HG03280 (cell line): ENCODE data around the gene SEC23B.
A peak's percentile ranks its signal among the peaks of the same experiment; 100 is the strongest.

Experiments
- ATAC-seq: cut with Tn5 transposase; IDR thresholded peaks from one replicate; pipeline ENCODE4 v1.9.1; 2021; ENCODE audit warnings: mild to moderate bottlenecking, moderate library complexity; ENCODE audit not compliant: unreplicated experiment

The SEC23B gene

GRCh38 chr20:18580012-18580411 lies 72.3 kb downstream of the SEC23B start:
- ATAC-seq, result no peak

- no peak for ATAC-seq
Measured at GRCh38 chr20:18585134-18585533, 77.4 kb downstream of the SEC23B start.

- peak; percentile 91 for ATAC-seq
Measured at GRCh38 chr20:18587665-18588573, 80.2 kb downstream of the SEC23B start, which contains the start of gene DTD1. DTD1 (plus strand) TSS chr20:18588054; CDS start chr20:18588073, 19 bp downstream.

GRCh38 chr20:18588574-18588933 lies 80.8 kb downstream of the SEC23B start:
- ATAC-seq, result no peak

GRCh38 chr20:18589941-18590674 lies 82.4 kb downstream of the SEC23B start:
- no peak for ATAC-seq

- no peak for ATAC-seq
Measured at GRCh38 chr20:18596270-18596669, 88.5 kb downstream of the SEC23B start.

GRCh38 chr20:18609741-18610140 lies 102.0 kb downstream of the SEC23B start:
- ATAC-seq, result no peak
